Calu3 (cell line): ENCODE measurements around the gene ASTN2. TPM values are rescaled to one million over a fixed set of nuclear protein-coding genes. Genes with fewer than 3 reads are reported as not detected.
"Not testable (repeated sequence)": the region's sequence is repeated elsewhere in the genome, so short reads cannot be mapped to it uniquely, and the experiment has no call there.

Source experiments
- BruUV-seq: library from RNA; stranded (reverse); fragments of 400-500 nt; replicated peaks from 2 replicates; lab custom pipeline; 2021; lab: Mats Ljungman, UMichigan
- CTCF ChIA-PET: fragments of 300-600 bp; sonication (Branson Sonifier 250); formaldehyde crosslinking; loops from one replicate; lab custom pipeline; 2022; ENCODE audit warnings: antibody characterized with exemption; lab: Charles Lee
- DNase-seq: peaks from one replicate; pipeline ENCODE4 v3.0.0; 2022
- H3K27ac Mint-ChIP-seq: one replicate; pipeline ENCODE4 v1.8.0; 2022; ENCODE audit warnings: mixed read lengths; ENCODE audit not compliant: unreplicated experiment
- H3K27me3 Mint-ChIP-seq: one replicate; pipeline ENCODE4 v1.8.0; 2022; ENCODE audit warnings: mixed read lengths; ENCODE audit not compliant: unreplicated experiment
- H3K36me3 Mint-ChIP-seq: one replicate; pipeline ENCODE4 v1.8.0; 2022; ENCODE audit warnings: mild to moderate bottlenecking, moderate library complexity, mixed read lengths; ENCODE audit not compliant: insufficient read depth, unreplicated experiment
- H3K4me1 Mint-ChIP-seq: one replicate; pipeline ENCODE4 v1.8.0; 2022; ENCODE audit warnings: mild to moderate bottlenecking, low read depth, mixed read lengths; ENCODE audit not compliant: unreplicated experiment
- H3K4me3 Mint-ChIP-seq: one replicate; pipeline ENCODE4 v1.8.0; 2022; ENCODE audit warnings: mild to moderate bottlenecking, low read depth, moderate library complexity, mixed read lengths; ENCODE audit not compliant: unreplicated experiment
- H3K9me3 Mint-ChIP-seq: one replicate; pipeline ENCODE4 v1.8.0; 2022; ENCODE audit warnings: low read depth, mixed read lengths; ENCODE audit not compliant: unreplicated experiment
- intact Hi-C: fragments of 100-400 bp; cut with micrococcal nuclease; formaldehyde crosslinking; loops from one replicate; pipeline ENCODE4 v1.10.0; 2022; ENCODE audit not compliant: unreplicated experiment
- total RNA-seq: library from RNA; stranded (reverse); gene quantifications from 2 replicates; pipeline ENCODE4 v1.2.3, GENCODE V29; 2022
- TF ChIP-seq, protein P1 (sequence below): fragments of 200-600 bp; IDR thresholded peaks from one replicate; pipeline ENCODE4 v1.8.0; 2022; ENCODE audit warnings: antibody characterized with exemption; ENCODE audit not compliant: unreplicated experiment

The ASTN2 gene
- total RNA-seq, 1 experiment from 2014 or later: 1.7 TPM

DNA sequence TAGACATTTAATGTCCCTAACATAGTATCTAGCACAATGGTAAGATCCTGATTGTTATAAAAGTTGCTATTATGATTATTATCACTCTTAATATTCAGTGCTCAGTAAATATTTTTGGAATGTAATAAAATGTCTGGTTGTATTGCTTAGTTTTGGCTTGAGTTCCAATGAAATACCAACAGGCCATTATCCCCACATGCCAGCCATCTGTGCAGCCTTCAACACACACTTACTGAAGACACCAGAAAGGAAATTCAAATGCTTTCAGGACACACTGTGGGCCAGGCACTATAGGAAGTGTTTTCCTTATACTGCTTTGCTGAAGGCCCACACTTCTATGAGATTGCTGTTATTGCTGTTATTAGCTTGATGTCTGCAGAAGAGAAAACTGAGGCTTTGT lies 570.2 kb downstream of the ASTN2 start:
- TF ChIP-seq, protein P1, sequence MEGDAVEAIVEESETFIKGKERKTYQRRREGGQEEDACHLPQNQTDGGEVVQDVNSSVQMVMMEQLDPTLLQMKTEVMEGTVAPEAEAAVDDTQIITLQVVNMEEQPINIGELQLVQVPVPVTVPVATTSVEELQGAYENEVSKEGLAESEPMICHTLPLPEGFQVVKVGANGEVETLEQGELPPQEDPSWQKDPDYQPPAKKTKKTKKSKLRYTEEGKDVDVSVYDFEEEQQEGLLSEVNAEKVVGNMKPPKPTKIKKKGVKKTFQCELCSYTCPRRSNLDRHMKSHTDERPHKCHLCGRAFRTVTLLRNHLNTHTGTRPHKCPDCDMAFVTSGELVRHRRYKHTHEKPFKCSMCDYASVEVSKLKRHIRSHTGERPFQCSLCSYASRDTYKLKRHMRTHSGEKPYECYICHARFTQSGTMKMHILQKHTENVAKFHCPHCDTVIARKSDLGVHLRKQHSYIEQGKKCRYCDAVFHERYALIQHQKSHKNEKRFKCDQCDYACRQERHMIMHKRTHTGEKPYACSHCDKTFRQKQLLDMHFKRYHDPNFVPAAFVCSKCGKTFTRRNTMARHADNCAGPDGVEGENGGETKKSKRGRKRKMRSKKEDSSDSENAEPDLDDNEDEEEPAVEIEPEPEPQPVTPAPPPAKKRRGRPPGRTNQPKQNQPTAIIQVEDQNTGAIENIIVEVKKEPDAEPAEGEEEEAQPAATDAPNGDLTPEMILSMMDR: no peak
- no peaks in the 10 kb centered on the region for H3K27me3 Mint-ChIP-seq
- H3K4me3 Mint-ChIP-seq: no peak overlapping the region
- no peaks in the 10 kb centered on the region for H3K36me3 Mint-ChIP-seq
- intact Hi-C loops: no loop called here
- no peaks in the 10 kb centered on the region for H3K9me3 Mint-ChIP-seq
- no peak overlapping the region for H3K27ac Mint-ChIP-seq
- CTCF ChIA-PET: no interaction called here
- BruUV-seq: no TSS peak
- no peaks in the 10 kb centered on the region for H3K4me1 Mint-ChIP-seq
- DNase-seq: no peak

DNA sequence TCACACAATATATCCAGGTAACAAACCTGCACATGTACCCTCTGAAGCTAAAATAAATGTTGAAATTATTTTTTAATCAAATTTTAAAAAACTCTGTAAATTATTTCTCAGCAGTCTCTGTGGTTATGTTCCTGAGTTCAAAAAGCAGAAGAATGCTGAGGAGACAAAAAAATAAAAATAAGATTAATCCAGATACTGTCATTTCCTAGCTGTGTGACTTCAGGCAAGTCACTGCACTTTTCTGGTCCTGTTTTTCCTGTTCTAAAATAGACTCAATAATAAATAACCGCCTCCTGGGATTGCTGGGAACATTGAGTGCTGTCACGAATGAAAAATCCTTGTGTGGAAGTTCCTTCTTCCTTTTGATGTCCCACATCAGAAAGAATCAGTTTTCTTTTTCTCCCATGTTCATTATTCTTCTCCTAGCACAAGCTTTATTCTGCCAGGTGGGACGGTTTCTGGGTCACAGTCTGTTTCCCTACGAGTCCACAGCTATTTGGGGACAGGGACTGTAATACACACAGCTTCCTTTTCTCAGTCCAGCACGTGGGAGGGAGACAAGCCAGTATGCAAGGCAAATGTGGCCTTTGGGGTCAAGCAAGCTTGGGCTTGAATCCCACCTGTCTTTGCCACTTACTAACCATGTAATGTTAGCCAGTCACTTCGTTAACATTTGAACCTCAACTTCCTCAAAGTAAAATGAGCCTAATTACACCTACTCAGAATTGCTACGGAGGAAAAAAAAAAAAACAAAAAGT lies 570.8 kb downstream of the ASTN2 start:
- no TSS peak for BruUV-seq
- no peaks in the 10 kb centered on the region for H3K9me3 Mint-ChIP-seq
- H3K36me3 Mint-ChIP-seq: no peaks in the 10 kb centered on the region
- no peak overlapping the region for H3K27ac Mint-ChIP-seq
- no peak for DNase-seq
- no peak overlapping the region for H3K4me3 Mint-ChIP-seq
- CTCF ChIA-PET: interaction anchor here (0.7 kb wide), 1 partner anchor 410 kb away, joined by 4 read pairs; no protein-coding TSS in a partner anchor
- H3K27me3 Mint-ChIP-seq: no peaks in the 10 kb centered on the region
- no peaks in the 10 kb centered on the region for H3K4me1 Mint-ChIP-seq
- intact Hi-C loops: no loop called here
- TF ChIP-seq, protein P1: no peak

DNA sequence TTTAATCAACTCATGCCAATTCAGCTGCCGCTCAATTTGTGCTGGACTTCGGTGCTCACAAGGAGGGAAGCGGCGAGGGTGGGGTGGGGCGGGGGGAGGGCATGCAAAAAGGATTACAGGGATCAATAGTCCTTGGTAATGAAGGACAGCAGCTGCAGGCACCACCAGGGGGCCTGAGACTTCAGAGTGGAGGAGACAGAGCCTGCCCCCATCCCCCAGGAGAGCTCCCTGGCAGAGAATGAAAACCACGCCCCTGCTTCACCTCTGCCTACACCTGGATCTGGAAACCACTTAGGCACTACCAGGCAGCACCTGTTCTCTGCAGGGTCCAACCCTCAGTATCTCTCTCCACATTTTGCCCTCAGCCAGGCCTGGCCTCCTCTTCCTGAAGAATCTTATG lies 572.2 kb downstream of the ASTN2 start:
- no peaks in the 10 kb centered on the region for H3K9me3 Mint-ChIP-seq
- DNase-seq: no peak
- TF ChIP-seq, protein P1: no peak
- no peaks in the 10 kb centered on the region for H3K27me3 Mint-ChIP-seq
- H3K36me3 Mint-ChIP-seq: no peaks in the 10 kb centered on the region
- intact Hi-C loops: no loop called here
- H3K4me1 Mint-ChIP-seq: no peaks in the 10 kb centered on the region
- no TSS peak for BruUV-seq
- CTCF ChIA-PET: no interaction called here
- no peak overlapping the region for H3K27ac Mint-ChIP-seq
- H3K4me3 Mint-ChIP-seq: no peak overlapping the region

DNA sequence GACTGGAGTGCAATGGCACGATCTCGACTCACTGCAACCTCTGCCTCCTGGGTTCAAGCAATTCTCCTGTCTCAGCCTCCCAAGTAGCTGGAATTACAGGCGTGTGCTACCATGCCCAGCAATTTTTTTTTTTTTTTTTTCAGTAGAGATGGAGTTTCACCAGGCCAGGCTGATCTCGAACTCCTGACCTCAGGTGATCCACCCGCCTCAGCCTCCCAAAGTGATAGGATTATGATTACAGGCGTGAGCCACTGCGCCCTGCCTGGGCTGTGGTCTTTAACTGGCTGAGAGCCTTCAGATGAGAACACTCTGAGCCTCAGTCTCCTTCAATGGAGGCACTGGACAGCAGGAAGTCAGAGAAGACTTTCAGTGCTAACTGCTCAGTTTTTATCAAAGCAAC lies 576.4 kb downstream of the ASTN2 start:
- DNase-seq, H3K9me3 Mint-ChIP-seq, BruUV-seq, H3K4me1 Mint-ChIP-seq, H3K27me3 Mint-ChIP-seq, intact Hi-C loops, H3K27ac Mint-ChIP-seq, H3K36me3 Mint-ChIP-seq, H3K4me3 Mint-ChIP-seq: not testable (repeated sequence)
- CTCF ChIA-PET: interaction anchor here (0.7 kb wide), 1 partner anchor 12 kb away, joined by 3 read pairs; no protein-coding TSS in a partner anchor
